Measurements from ENCODE around the gene OR10P1.

The OR10P1 gene

GRCh38 chr12:55652352-55652751 is 15.7 kb downstream of the OR10P1 start:
- no peak for DNase-seq

- DNase-seq = no peak
Observed at GRCh38 chr12:55653031-55653430, 16.3 kb downstream of the OR10P1 start.

GRCh38 chr12:55654511-55655214 is 18.0 kb downstream of the OR10P1 start:
- DNase-seq = no peak

GRCh38 chr12:55657212-55657611 is 20.5 kb downstream of the OR10P1 start:
- no peak for DNase-seq

- no peak for DNase-seq
Observed at GRCh38 chr12:55658212-55658611, 21.5 kb downstream of the OR10P1 start.

- no peak for DNase-seq
Observed at GRCh38 chr12:55658635-55659391, 22.1 kb downstream of the OR10P1 start.

GRCh38 chr12:55659486-55660385 is 23.0 kb downstream of the OR10P1 start:
- DNase-seq = no peak

GRCh38 chr12:55663391-55663790 is 26.7 kb downstream of the OR10P1 start:
- no peak for DNase-seq

- DNase-seq = no peak
Observed at GRCh38 chr12:55664826-55665225, 28.1 kb downstream of the OR10P1 start.

- no peak for DNase-seq
Observed at GRCh38 chr12:55666508-55666907, 29.8 kb downstream of the OR10P1 start.

- no peak for DNase-seq
Observed at GRCh38 chr12:55670276-55670675, 33.6 kb downstream of the OR10P1 start.

- no peak for DNase-seq
Observed at GRCh38 chr12:55671746-55672145, 35.1 kb downstream of the OR10P1 start.

GRCh38 chr12:55673638-55674037 is 36.9 kb downstream of the OR10P1 start:
- DNase-seq = no peak

- DNase-seq = no peak
Observed at GRCh38 chr12:55675666-55676065, 39.0 kb downstream of the OR10P1 start.

GRCh38 chr12:55676707-55677106 is 40.0 kb downstream of the OR10P1 start:
- DNase-seq = no peak

- DNase-seq = no peak
Observed at GRCh38 chr12:55679691-55680090, 43.0 kb downstream of the OR10P1 start.

- peak; percentile 19 for DNase-seq
Observed at GRCh38 chr12:55681142-55682077, 44.7 kb downstream of the OR10P1 start.

- no peak for DNase-seq
Observed at GRCh38 chr12:55682087-55682796, 45.5 kb downstream of the OR10P1 start.

GRCh38 chr12:55683676-55684075 is 47.0 kb downstream of the OR10P1 start:
- no peak for DNase-seq

GRCh38 chr12:55684761-55685370 is 48.2 kb downstream of the OR10P1 start:
- no peak for DNase-seq

GRCh38 chr12:55685671-55686070 is 49.0 kb downstream of the OR10P1 start:
- DNase-seq = no peak
